H9 (cell line): Measurements from ENCODE around the gene OCIAD1. TPM values are rescaled to one million over a fixed set of nuclear protein-coding genes. Genes with fewer than 3 reads are reported as not detected.

ENCODE experiments used
- DNase-seq: peaks from one replicate; pipeline ENCODE4 v3.0.0-alpha.2; 2017
- H2AFZ ChIP-seq: one replicate; pipeline ENCODE4 v1.6.1; 2013; ENCODE audit warnings: mild to moderate bottlenecking, low read length, control low read depth, moderate library complexity
- H2AK5ac ChIP-seq: 2 replicates; pipeline ENCODE4 v1.6.1; 2013; ENCODE audit warnings: low read length, control low read depth, mixed read lengths; ENCODE audit not compliant: insufficient read length
- H2BK120ac ChIP-seq: one replicate; pipeline ENCODE4 v1.6.1; 2013; ENCODE audit warnings: low read depth, mild to moderate bottlenecking, low read length, control low read depth, inconsistent platforms; ENCODE audit not compliant: poor library complexity, severe bottlenecking
- H2BK12ac ChIP-seq: 2 replicates; pipeline ENCODE4 v1.6.1; 2013; ENCODE audit warnings: low read length, control low read depth, mixed read lengths, low read depth; ENCODE audit not compliant: insufficient read length
- H2BK15ac ChIP-seq: 2 replicates; pipeline ENCODE4 v1.6.1; 2013; ENCODE audit warnings: low read depth, low read length, control low read depth
- H2BK20ac ChIP-seq: one replicate; pipeline ENCODE4 v1.6.1; 2013; ENCODE audit warnings: low read depth, mild to moderate bottlenecking, low read length, control low read depth, inconsistent platforms; ENCODE audit not compliant: poor library complexity, severe bottlenecking
- H2BK5ac ChIP-seq: 2 replicates; pipeline ENCODE4 v1.6.1; 2013; ENCODE audit warnings: low read length, control low read depth, mixed read lengths; ENCODE audit not compliant: insufficient read length
- H3K14ac ChIP-seq: 2 replicates; pipeline ENCODE4 v1.6.1; 2013; ENCODE audit warnings: low read length, control low read depth; ENCODE audit not compliant: insufficient read depth
- H3K18ac ChIP-seq: 2 replicates; pipeline ENCODE4 v1.6.1; 2013; ENCODE audit warnings: low read depth, mild to moderate bottlenecking, mixed read lengths, low read length, control low read depth; ENCODE audit not compliant: insufficient read length
- H3K23ac ChIP-seq: 2 replicates; pipeline ENCODE4 v1.6.1; 2013; ENCODE audit warnings: low read length, control low read depth, mixed read lengths, low read depth; ENCODE audit not compliant: insufficient read length
- H3K23me2 ChIP-seq: 2 replicates; pipeline ENCODE4 v1.6.1; 2013; ENCODE audit warnings: low read depth, mild to moderate bottlenecking, mixed read lengths, low read length, control low read depth; ENCODE audit not compliant: insufficient read length, poor library complexity, severe bottlenecking
- H3K27ac ChIP-seq: 2 replicates; pipeline ENCODE4 v1.5.1; 2013; ENCODE audit warnings: low read length, control low read depth, mixed read lengths, low read depth; ENCODE audit not compliant: insufficient read length
- H3K27me3 ChIP-seq: 2 replicates; pipeline ENCODE4 v1.6.1; 2013; ENCODE audit warnings: low read length, control low read depth, inconsistent platforms; ENCODE audit not compliant: insufficient read depth
- H3K4ac ChIP-seq: 2 replicates; pipeline ENCODE4 v1.6.1; 2013; ENCODE audit warnings: low read depth, mild to moderate bottlenecking, control low read depth, inconsistent platforms, low read length, moderate library complexity
- H3K4me1 ChIP-seq: 2 replicates; pipeline ENCODE4 v1.6.1; 2013; ENCODE audit warnings: low read length, control low read depth, inconsistent platforms; ENCODE audit not compliant: insufficient read depth
- H3K4me2 ChIP-seq: 2 replicates; pipeline ENCODE4 v1.6.1; 2013; ENCODE audit warnings: low read length, control low read depth, mixed read lengths; ENCODE audit not compliant: insufficient read length, insufficient read depth
- H3K56ac ChIP-seq: 2 replicates; pipeline ENCODE4 v1.6.1; 2013; ENCODE audit warnings: low read depth, mild to moderate bottlenecking, mixed read lengths, low read length, control low read depth; ENCODE audit not compliant: insufficient read length
- H3K79me1 ChIP-seq: 2 replicates; pipeline ENCODE4 v1.6.1; 2013; ENCODE audit warnings: low read depth, mild to moderate bottlenecking, moderate library complexity, low read length, control low read depth, inconsistent platforms; ENCODE audit not compliant: insufficient read depth, poor library complexity, severe bottlenecking
- H3K79me2 ChIP-seq: 2 replicates; pipeline ENCODE4 v1.6.1; 2013; ENCODE audit warnings: low read length, control low read depth, inconsistent platforms; ENCODE audit not compliant: insufficient read depth
- H3K9ac ChIP-seq: 2 replicates; pipeline ENCODE4 v1.6.1; 2013; ENCODE audit warnings: low read length, control low read depth, mixed read lengths; ENCODE audit not compliant: insufficient read length; ENCODE audit errors: extremely low read depth
- H3K9me3 ChIP-seq: one replicate; pipeline ENCODE4 v1.6.1; 2013; ENCODE audit warnings: low read depth, low read length, inconsistent platforms; ENCODE audit not compliant: control insufficient read depth
- H3T11ph ChIP-seq: one replicate; pipeline ENCODE4 v1.6.1; 2013; ENCODE audit warnings: mild to moderate bottlenecking, low read length, control low read depth, inconsistent platforms
- H4K20me1 ChIP-seq: one replicate; pipeline ENCODE4 v1.6.1; 2013; ENCODE audit not compliant: control insufficient read depth, insufficient read length, insufficient read depth
- H4K5ac ChIP-seq: 2 replicates; pipeline ENCODE4 v1.6.1; 2013; ENCODE audit warnings: low read depth, mild to moderate bottlenecking, mixed read lengths, low read length, control low read depth; ENCODE audit not compliant: insufficient read length
- H4K8ac ChIP-seq: replicated peaks from 2 replicates; pipeline ENCODE4 v1.6.1; 2013; ENCODE audit warnings: low read length, control low read depth, mixed read lengths, low read depth; ENCODE audit not compliant: insufficient read length
- H4K91ac ChIP-seq: 2 replicates; pipeline ENCODE4 v1.6.1; 2013; ENCODE audit warnings: low read depth, mild to moderate bottlenecking, moderate library complexity, mixed read lengths, low read length, control low read depth; ENCODE audit not compliant: insufficient read length
- H3K27ac Mint-ChIP-seq, 3 experiments: 2 replicates in 2 of 3; 3 replicates in 1 of 3; pipeline ENCODE4 v1.8.0; 2020 to 2021; ENCODE audit warnings: mixed read lengths in 3 of 3, mild to moderate bottlenecking in 1 of 3, moderate library complexity in 1 of 3
- H3K27me3 Mint-ChIP-seq: 2 replicates; pipeline ENCODE4 v1.8.0; 2021; ENCODE audit warnings: low read depth, mild to moderate bottlenecking, moderate library complexity, mixed read lengths
- H3K36me3 Mint-ChIP-seq, 3 experiments: 2 replicates in 2 of 3; 3 replicates in 1 of 3; pipeline ENCODE4 v1.8.0; 2020 to 2021; ENCODE audit warnings: low read depth in 3 of 3, mixed read lengths in 3 of 3; ENCODE audit not compliant: insufficient read depth in 1 of 3
- H3K4me1 Mint-ChIP-seq, 2 experiments: 2 replicates each; pipeline ENCODE4 v1.8.0; 2020; ENCODE audit warnings: mixed read lengths in 2 of 2
- H3K4me3 Mint-ChIP-seq, 2 experiments: 2 replicates in 1 of 2; 3 replicates in 1 of 2; pipeline ENCODE4 v1.8.0; 2020 to 2021; ENCODE audit warnings: mild to moderate bottlenecking in 2 of 2, mixed read lengths in 2 of 2, moderate library complexity in 1 of 2
- H3K9me3 Mint-ChIP-seq, 2 experiments: 2 replicates in 1 of 2; 3 replicates in 1 of 2; pipeline ENCODE4 v1.8.0; 2020; ENCODE audit warnings: mild to moderate bottlenecking in 2 of 2, mixed read lengths in 2 of 2, moderate library complexity in 1 of 2
- CTCF ChIP-seq: fragments of 200-600 bp; sonication (generic); conservative IDR thresholded peaks from 3 replicates; pipeline ENCODE4 v1.8.0; 2021; ENCODE audit warnings: antibody characterized with exemption, mild to moderate bottlenecking
- WGBS: extraction: QIAGEN DNeasy Blood & Tissue Kit; methylation state at CpG from one replicate; pipeline ENCODE4 v1.1.7; 2013; ENCODE audit warnings: missing lambda C conversion rate, low lambda C conversion rate, mixed read lengths; ENCODE audit not compliant: insufficient read length; ENCODE audit errors: extremely low coverage; 5-methylcytosine and 5-hydroxymethylcytosine counted together
- total RNA-seq: library from RNA; stranded (reverse); gene quantifications from 2 replicates; pipeline ENCODE4 v1.2.1, GENCODE V29; 2021

Gene OCIAD1
- total RNA-seq, 1 experiment from 2014 or later: 169 TPM

GRCh38 chr4:48854395-48854683, 23.5 kb downstream of the OCIAD1 start:
- Histone ChIP-seq H3K4ac (no peak overlapping the region), H3K23ac (no peak overlapping the region), H3K9ac (no peak overlapping the region), H4K5ac (no peak overlapping the region), H2BK12ac (no peak overlapping the region), H3K9me3 (no peaks in the 10 kb centered on the region), H2BK20ac (no peak overlapping the region), H3K79me2 (no peaks in the 10 kb centered on the region), H3K4me1 (no peaks in the 10 kb centered on the region), H2BK5ac (no peak overlapping the region), H3K56ac (no peak overlapping the region), H2AFZ (no peak overlapping the region), H3K27ac (no peak overlapping the region), H4K91ac (no peak overlapping the region), H3K14ac (no peak overlapping the region), H3K79me1 (no peaks in the 10 kb centered on the region), H2BK120ac (no peak overlapping the region), H2AK5ac (no peak overlapping the region), H4K20me1 (no peaks in the 10 kb centered on the region), H4K8ac (no peak overlapping the region), H2BK15ac (no peak overlapping the region), H3K27me3 (no peaks in the 10 kb centered on the region), H3K4me2 (no peak overlapping the region), H3K23me2 (no peaks in the 10 kb centered on the region), H3K18ac (no peak overlapping the region), H3T11ph (no peak overlapping the region)
- DNase-seq: no peak
- TF ChIP-seq CTCF: no peak
- peaks cover 33 to 62% (median 60%) of the 10 kb centered on the region in 3 experiments for H3K36me3 Mint-ChIP-seq
- no peak overlapping the region for H3K4me3 Mint-ChIP-seq
- no peaks in the 10 kb centered on the region for H3K4me1 Mint-ChIP-seq
- peak overlapping the region in 1 of 3 experiments; percentile 44; a peak in 1 of 7 replicates for H3K27ac Mint-ChIP-seq
- no peaks in the 10 kb centered on the region for H3K27me3 Mint-ChIP-seq
- H3K9me3 Mint-ChIP-seq: no peaks in the 10 kb centered on the region
- no CpG with 5 or more reads among the region's 1 CpG for WGBS
